HepG2 (cell line): ENCODE measurements around the gene NUP214. TPM values are rescaled to one million over a fixed set of nuclear protein-coding genes. Genes with fewer than 3 reads are reported as not detected.
A peak's percentile ranks its signal among the peaks of the same experiment; 100 is the strongest.

Experiments
- ATAC-seq: fragments of 200-7000 bp; cut with Tn5 transposase; 3 replicates; pipeline ENCODE4 v1.9.1; 2020; ENCODE audit warnings: mild to moderate bottlenecking, moderate library complexity
- BruUV-seq: library from RNA; stranded (reverse); fragments of 400-500 nt; replicated peaks from 2 replicates; lab custom pipeline; 2021; lab: Mats Ljungman, UMichigan
- CTCF ChIA-PET: fragments of 300-600 bp; formaldehyde crosslinking; extraction: SDS; loops from one replicate; lab custom pipeline; 2021; ENCODE audit warnings: low total read pairs, inconsistent platforms, low intra/inter-chr PET ratio; lab: Yijun Ruan, JAX
- POLR2A ChIA-PET: fragments of 350-600 bp; sonication (Branson Sonifier 250); formaldehyde crosslinking; loops from one replicate; lab custom pipeline; 2020; ENCODE audit warnings: antibody characterized with exemption, inconsistent platforms; lab: Yijun Ruan, JAX
- DNase-seq: peaks from one replicate; pipeline ENCODE4 v3.0.0-alpha.2; 2015; ENCODE audit warnings: low spot score
- FAIRE-seq: peaks from 3 replicates; lab custom pipeline; 2011; peaks lifted over from hg19 to GRCh38; lab: Jason Lieb, UNC
- H2AFZ ChIP-seq: one replicate; pipeline ENCODE4 v1.6.1; 2011; ENCODE audit warnings: low read length, inconsistent platforms
- H3K27ac ChIP-seq: fragments of 300-600 bp; 3 replicates; pipeline ENCODE4 v1.8.0; 2011; ENCODE audit warnings: mixed run types, mild to moderate bottlenecking, mixed read lengths, low read length, inconsistent platforms; ENCODE audit not compliant: insufficient read depth; ENCODE audit errors: extremely low read length
- H3K27me3 ChIP-seq, 2 experiments: fragments of 200-600 bp in 1 of 2; 2 replicates in 1 of 2; 3 replicates in 1 of 2; pipeline versions ENCODE4 v1.6.0 to v1.8.0; 2011; ENCODE audit warnings: low read length in 2 of 2, mild to moderate bottlenecking in 2 of 2, moderate library complexity in 2 of 2, inconsistent platforms in 1 of 2; ENCODE audit not compliant: insufficient read depth in 2 of 2, control insufficient read depth in 1 of 2
- H3K36me3 ChIP-seq, 2 experiments: fragments of 200-600 bp in 1 of 2; replicated peaks in 1 of 2; 2 replicates in 1 of 2; 3 replicates in 1 of 2; pipeline versions ENCODE4 v1.5.1 to v1.8.0; 2011; ENCODE audit warnings: low read length in 2 of 2, inconsistent platforms in 1 of 2; ENCODE audit not compliant: insufficient read depth in 2 of 2, control insufficient read depth in 1 of 2
- H3K4me1 ChIP-seq: 2 replicates; pipeline ENCODE4 v1.5.1; 2012; ENCODE audit warnings: low read length, inconsistent platforms; ENCODE audit not compliant: insufficient read depth
- H3K4me2 ChIP-seq: 2 replicates; pipeline ENCODE4 v1.6.0; 2011; ENCODE audit warnings: low read depth, low read length, inconsistent platforms
- H3K4me3 ChIP-seq, 3 experiments: fragments of 200-600 bp in 1 of 3; sonication (generic), shearing (Covaris generic) in 1 of 3; replicated peaks in 1 of 3; 2 replicates each; pipeline ENCODE4 v1.5.1; 2011 to 2016; ENCODE audit warnings: low read length in 3 of 3, inconsistent platforms in 2 of 3, low read depth in 2 of 3, mild to moderate bottlenecking in 2 of 3, control low read depth in 1 of 3, mixed read lengths in 1 of 3; ENCODE audit not compliant: insufficient read depth in 1 of 3
- H3K79me2 ChIP-seq: one replicate; pipeline ENCODE4 v1.6.1; 2011; ENCODE audit warnings: low read length, inconsistent platforms; ENCODE audit not compliant: insufficient read depth
- H3K9ac ChIP-seq: 2 replicates; pipeline ENCODE4 v1.6.0; 2011; ENCODE audit warnings: mild to moderate bottlenecking, low read depth, low read length, inconsistent platforms; ENCODE audit not compliant: insufficient read depth
- H3K9me3 ChIP-seq: 2 replicates; pipeline ENCODE4 v1.5.1; 2012; ENCODE audit warnings: mild to moderate bottlenecking, low read length
- H4K20me1 ChIP-seq: 2 replicates; pipeline ENCODE4 v1.6.0; 2011; ENCODE audit warnings: inconsistent platforms, mild to moderate bottlenecking, low read length, moderate library complexity; ENCODE audit not compliant: insufficient read depth
- CREB1 ChIP-seq, 2 experiments: fragments of 450-650 bp in 1 of 2; IDR thresholded peaks; 2 replicates each; pipeline ENCODE4 v1.6.1; 2016 to 2017; ENCODE audit warnings: control low read depth in 1 of 2, mild to moderate bottlenecking in 1 of 2, missing compliant biosample characterization in 1 of 2, missing genetic modification characterization in 1 of 2
- FOSL2 ChIP-seq: sonication (generic); formaldehyde crosslinking; IDR thresholded peaks from 2 replicates; pipeline ENCODE4 v1.4.0; 2020; ENCODE audit warnings: missing genetic modification reagents
- KDM6A ChIP-seq: IDR thresholded peaks from 2 replicates; pipeline ENCODE4 v1.6.1; 2016; ENCODE audit warnings: low read depth
- NONO ChIP-seq, 2 experiments: fragments of 450-650 bp in 1 of 2; sonication (generic) in 1 of 2; formaldehyde crosslinking in 1 of 2; IDR thresholded peaks in 1 of 2; conservative IDR thresholded peaks in 1 of 2; 2 replicates each; pipeline versions ENCODE4 v1.6.1 to v1.8.0; 2017 to 2022; ENCODE audit warnings: mild to moderate bottlenecking in 1 of 2, missing genetic modification reagents in 1 of 2, moderate library complexity in 1 of 2
- ZEB1 ChIP-seq: IDR thresholded peaks from 2 replicates; pipeline ENCODE4 v1.6.1; 2012; ENCODE audit warnings: mild to moderate bottlenecking, low read depth, inconsistent platforms; ENCODE audit not compliant: insufficient replicate concordance
- ZNF724P ChIP-seq: sonication (generic); formaldehyde crosslinking; IDR thresholded peaks from 2 replicates; pipeline ENCODE4 v1.8.0; 2022; ENCODE audit warnings: missing genetic modification reagents, borderline replicate concordance
- WGBS: methylation state at CpG from one replicate; pipeline ENCODE4 v1.1.6; 2017; ENCODE audit warnings: low lambda C conversion rate; 5-methylcytosine and 5-hydroxymethylcytosine counted together
- in situ Hi-C: cut with HindIII; loops from 2 replicates; pipeline ENCODE4 v1.10.0; 2017; ENCODE audit warnings: low pct_unique_long_range_greater_than_20kb; ENCODE audit not compliant: extremely low pct_ligation_motif_present
- intact Hi-C: fragments of 100-400 bp; cut with micrococcal nuclease; formaldehyde crosslinking; loops from one replicate; pipeline ENCODE4 v1.10.0; 2022; ENCODE audit not compliant: unreplicated experiment
- polyA plus RNA-seq, 8 experiments: library from polyadenylated mRNA; depleted of rRNA in 3 of 8; stranded (reverse) in 7 of 8; unstranded in 1 of 8; fragments of >200 nt; fragmentation: Illumina TruSeq in 4 of 8; extraction: Trizol in 4 of 8; gene quantifications; 2 replicates each; pipeline versions ENCODE4 v1.2.1 to v1.2.3, GENCODE V29; 2011 to 2016; ENCODE audit warnings: low read depth in 4 of 8, missing spikeins in 1 of 8, mixed read lengths in 1 of 8; ENCODE audit not compliant: insufficient read depth in 1 of 8
- total RNA-seq, 5 experiments: library from RNA; depleted of rRNA; stranded (reverse); fragments of >200 nt; fragmentation: Illumina TruSeq; extraction: Trizol; gene quantifications; 2 replicates each; pipeline ENCODE4 v1.2.3, GENCODE V29; 2016; ENCODE audit warnings: low read depth in 1 of 5
- TF ChIP-seq, protein P1 (sequence below): sonication (generic); formaldehyde crosslinking; IDR thresholded peaks from 2 replicates; pipeline ENCODE4 v1.9.0; 2021; ENCODE audit warnings: missing genetic modification reagents, borderline replicate concordance
- TF ChIP-seq, protein P2 (sequence below): sonication (generic); formaldehyde crosslinking; IDR thresholded peaks from 2 replicates; pipeline ENCODE4 v1.8.1; 2023; ENCODE audit warnings: missing genetic modification reagents, mild to moderate bottlenecking, borderline replicate concordance
- TF ChIP-seq, protein P3 (sequence below): IDR thresholded peaks from 2 replicates; pipeline ENCODE4 v1.6.1; 2016; ENCODE audit warnings: mild to moderate bottlenecking

The NUP214 gene
- total and polyA plus RNA-seq, 2 of the 13 experiments (the other 11 are each of a cell fraction or from before 2014, with no cell fraction given) = 8.4 to 16.0 TPM

DNA sequence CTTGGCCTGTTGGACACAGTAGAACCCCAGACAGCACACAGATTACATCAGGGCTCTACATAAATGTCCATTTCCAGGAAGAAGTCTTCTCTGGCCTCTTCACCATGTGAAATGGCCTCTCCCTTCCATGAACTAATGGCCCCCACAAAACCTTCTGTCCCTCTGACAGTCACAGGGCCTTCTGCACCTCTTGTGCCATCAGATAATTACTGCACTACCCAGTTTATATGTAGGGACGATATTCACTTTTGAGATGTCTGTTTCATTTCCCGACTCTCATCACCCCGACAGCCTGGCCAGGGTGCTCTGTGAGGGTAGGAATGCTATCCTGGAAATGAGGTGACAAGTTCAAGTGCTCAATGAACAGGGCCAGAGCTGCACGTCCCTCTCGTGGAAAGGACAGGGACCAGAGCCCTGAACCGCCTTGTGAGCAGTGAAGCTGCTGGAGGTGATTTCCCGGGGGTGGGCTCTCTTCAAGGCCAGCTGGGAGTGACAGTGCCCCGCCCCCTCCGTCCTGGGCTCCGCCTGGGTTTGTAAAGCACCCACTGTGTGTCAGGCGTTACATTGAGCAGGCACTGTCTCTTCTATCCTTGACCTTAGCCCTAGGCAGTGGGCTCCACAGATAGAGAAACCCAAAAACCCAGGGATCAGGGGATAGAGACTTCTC, 153.9 kb downstream of the NUP214 start:
- no peak for FAIRE-seq

More for the DNA sequence above, 153.9 kb downstream of the NUP214 start:
- H2AFZ ChIP-seq = no peak overlapping the region
- POLR2A ChIA-PET = no interaction called here
- TF ChIP-seq CREB1 (IDR thresholded peaks at IDR 0.05) (no peak), CREB1 (CRISPR knock-in tag; IDR thresholded peaks at IDR 0.05) (no peak), ZEB1 (no peak), NONO (IDR thresholded peaks at IDR 0.05) (no peak), NONO (CRISPR knock-in tag; conservative IDR thresholded peaks at IDR 0.05) (no peak), FOSL2 (CRISPR knock-in tag) (no peak), ZNF724P (no peak), KDM6A (CRISPR knock-in tag) (no peak)
- TF ChIP-seq, protein P1, sequence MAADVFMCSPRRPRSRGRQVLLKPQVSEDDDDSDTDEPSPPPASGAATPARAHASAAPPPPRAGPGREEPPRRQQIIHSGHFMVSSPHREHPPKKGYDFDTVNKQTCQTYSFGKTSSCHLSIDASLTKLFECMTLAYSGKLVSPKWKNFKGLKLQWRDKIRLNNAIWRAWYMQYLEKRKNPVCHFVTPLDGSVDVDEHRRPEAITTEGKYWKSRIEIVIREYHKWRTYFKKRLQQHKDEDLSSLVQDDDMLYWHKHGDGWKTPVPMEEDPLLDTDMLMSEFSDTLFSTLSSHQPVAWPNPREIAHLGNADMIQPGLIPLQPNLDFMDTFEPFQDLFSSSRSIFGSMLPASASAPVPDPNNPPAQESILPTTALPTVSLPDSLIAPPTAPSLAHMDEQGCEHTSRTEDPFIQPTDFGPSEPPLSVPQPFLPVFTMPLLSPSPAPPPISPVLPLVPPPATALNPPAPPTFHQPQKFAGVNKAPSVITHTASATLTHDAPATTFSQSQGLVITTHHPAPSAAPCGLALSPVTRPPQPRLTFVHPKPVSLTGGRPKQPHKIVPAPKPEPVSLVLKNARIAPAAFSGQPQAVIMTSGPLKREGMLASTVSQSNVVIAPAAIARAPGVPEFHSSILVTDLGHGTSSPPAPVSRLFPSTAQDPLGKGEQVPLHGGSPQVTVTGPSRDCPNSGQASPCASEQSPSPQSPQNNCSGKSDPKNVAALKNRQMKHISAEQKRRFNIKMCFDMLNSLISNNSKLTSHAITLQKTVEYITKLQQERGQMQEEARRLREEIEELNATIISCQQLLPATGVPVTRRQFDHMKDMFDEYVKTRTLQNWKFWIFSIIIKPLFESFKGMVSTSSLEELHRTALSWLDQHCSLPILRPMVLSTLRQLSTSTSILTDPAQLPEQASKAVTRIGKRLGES (CRISPR knock-in tag) = no peak
- TF ChIP-seq, protein P2, sequence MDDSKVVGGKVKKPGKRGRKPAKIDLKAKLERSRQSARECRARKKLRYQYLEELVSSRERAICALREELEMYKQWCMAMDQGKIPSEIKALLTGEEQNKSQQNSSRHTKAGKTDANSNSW = no peak
- TF ChIP-seq, protein P3, sequence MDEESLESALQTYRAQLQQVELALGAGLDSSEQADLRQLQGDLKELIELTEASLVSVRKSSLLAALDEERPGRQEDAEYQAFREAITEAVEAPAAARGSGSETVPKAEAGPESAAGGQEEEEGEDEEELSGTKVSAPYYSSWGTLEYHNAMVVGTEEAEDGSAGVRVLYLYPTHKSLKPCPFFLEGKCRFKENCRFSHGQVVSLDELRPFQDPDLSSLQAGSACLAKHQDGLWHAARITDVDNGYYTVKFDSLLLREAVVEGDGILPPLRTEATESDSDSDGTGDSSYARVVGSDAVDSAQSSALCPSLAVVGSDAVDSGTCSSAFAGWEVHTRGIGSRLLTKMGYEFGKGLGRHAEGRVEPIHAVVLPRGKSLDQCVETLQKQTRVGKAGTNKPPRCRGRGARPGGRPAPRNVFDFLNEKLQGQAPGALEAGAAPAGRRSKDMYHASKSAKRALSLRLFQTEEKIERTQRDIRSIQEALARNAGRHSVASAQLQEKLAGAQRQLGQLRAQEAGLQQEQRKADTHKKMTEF (CRISPR knock-in tag) = no peak
- BruUV-seq = no TSS peak
- no peak overlapping the region for H3K9ac ChIP-seq
- in situ Hi-C loops = no loop called here
- intact Hi-C loops = loop anchor here (5.0 to 10.0 kb wide), 2 partner anchors 45 to 102 kb away; no protein-coding TSS in a partner anchor
- peaks cover 18 to 79% of the 10 kb centered on the region in 2 experiments for H3K27me3 ChIP-seq
- CTCF ChIA-PET = no interaction called here
- no peak overlapping the region for H3K27ac ChIP-seq
- peak overlapping the region; percentile 60; the same call in 1 of the 2 replicates for H3K4me2 ChIP-seq
- DNase-seq (no peak), ATAC-seq (no peak)
- WGBS = 12% methylated on average over 6 of the region's 11 CpGs
- H3K4me3 ChIP-seq = no peak overlapping the region
- peaks cover 37% of the 10 kb centered on the region for H3K4me1 ChIP-seq
- H4K20me1 ChIP-seq = peaks cover 3% of the 10 kb centered on the region; the same call in 1 of the 2 replicates
- no peaks in the 10 kb centered on the region for H3K36me3 ChIP-seq
- no peaks in the 10 kb centered on the region for H3K79me2 ChIP-seq
- H3K9me3 ChIP-seq = no peaks in the 10 kb centered on the region
